ENCODE measurements around the gene TMEM221. TPM values are rescaled to one million over a fixed set of nuclear protein-coding genes. Genes with fewer than 3 reads are reported as not detected.

Gene TMEM221
- total RNA-seq, 2 experiments from 2014 or later, result not detected

DNA sequence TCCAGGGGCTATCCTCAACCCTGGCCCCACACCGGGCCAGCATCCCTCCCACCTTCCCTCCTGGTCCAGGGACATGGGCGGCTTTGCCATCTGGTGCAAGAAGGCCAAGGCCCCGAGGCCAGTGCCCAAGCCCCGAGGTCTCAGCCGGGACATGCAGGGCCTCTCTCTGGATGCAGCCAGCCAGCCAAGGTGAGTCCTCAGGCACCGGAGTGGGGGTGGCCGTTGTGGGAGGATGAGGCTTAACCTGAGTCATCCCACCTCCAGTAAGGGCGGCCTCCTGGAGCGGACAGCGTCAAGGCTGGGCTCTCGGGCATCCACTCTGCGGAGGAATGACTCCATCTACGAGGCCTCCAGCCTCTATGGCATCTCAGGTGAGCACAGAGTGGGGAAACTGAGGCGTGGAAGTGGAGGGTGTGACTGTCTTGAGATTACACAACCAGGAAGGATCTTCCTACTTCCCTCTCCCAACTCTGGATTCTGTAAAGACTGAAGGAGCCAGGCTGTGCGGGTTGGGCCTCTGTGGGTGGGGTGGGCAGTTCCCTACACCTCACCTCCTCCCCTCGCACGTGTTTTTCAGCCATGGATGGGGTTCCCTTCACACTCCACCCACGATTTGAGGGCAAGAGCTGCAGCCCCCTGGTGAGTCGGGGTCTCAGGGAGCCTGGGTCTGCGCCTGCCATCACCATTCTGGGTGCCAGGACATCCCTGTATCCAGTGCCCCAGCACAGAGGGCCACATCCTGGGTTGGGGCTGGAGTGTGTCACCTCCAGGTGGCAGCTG lies 24.8 kb downstream of the TMEM221 start:
- no peak overlapping the region for H3K4me3 ChIP-seq (ENCODE audit: low read length)
- no peaks in the 10 kb centered on the region for H3K27me3 ChIP-seq (ENCODE audit: control insufficient read depth in 1 of 2, insufficient read depth in 2 of 2, low read length in 2 of 2)
- H3K4me1 Mint-ChIP-seq (ENCODE audit: low read depth), result peaks cover 19% of the 10 kb centered on the region
- POLR2A ChIA-PET, result no interaction called here
- CTCF ChIA-PET, result interaction anchor here (0.7 kb wide), 2 partner anchors 43 to 296 kb away, joined by 3 to 4 read pairs; no protein-coding TSS in a partner anchor
- no peak overlapping the region for H3K27ac ChIP-seq (ENCODE audit: low read depth in 1 of 2, low read length in 2 of 2)
- no peaks in the 10 kb centered on the region for H3K9me3 Mint-ChIP-seq
- H3K4me3 Mint-ChIP-seq, result no peak overlapping the region
- H3K36me3 ChIP-seq (ENCODE audit: insufficient read depth, low read length), result peaks cover 12% of the 10 kb centered on the region
- peaks cover 27% of the 10 kb centered on the region for H3K4me1 ChIP-seq (ENCODE audit: insufficient read depth, low read length)
- H3K27me3 Mint-ChIP-seq, result no peaks in the 10 kb centered on the region
- no peak overlapping the region for H3K27ac Mint-ChIP-seq
- TF ChIP-seq, protein P1, sequence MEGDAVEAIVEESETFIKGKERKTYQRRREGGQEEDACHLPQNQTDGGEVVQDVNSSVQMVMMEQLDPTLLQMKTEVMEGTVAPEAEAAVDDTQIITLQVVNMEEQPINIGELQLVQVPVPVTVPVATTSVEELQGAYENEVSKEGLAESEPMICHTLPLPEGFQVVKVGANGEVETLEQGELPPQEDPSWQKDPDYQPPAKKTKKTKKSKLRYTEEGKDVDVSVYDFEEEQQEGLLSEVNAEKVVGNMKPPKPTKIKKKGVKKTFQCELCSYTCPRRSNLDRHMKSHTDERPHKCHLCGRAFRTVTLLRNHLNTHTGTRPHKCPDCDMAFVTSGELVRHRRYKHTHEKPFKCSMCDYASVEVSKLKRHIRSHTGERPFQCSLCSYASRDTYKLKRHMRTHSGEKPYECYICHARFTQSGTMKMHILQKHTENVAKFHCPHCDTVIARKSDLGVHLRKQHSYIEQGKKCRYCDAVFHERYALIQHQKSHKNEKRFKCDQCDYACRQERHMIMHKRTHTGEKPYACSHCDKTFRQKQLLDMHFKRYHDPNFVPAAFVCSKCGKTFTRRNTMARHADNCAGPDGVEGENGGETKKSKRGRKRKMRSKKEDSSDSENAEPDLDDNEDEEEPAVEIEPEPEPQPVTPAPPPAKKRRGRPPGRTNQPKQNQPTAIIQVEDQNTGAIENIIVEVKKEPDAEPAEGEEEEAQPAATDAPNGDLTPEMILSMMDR (IDR thresholded peaks at IDR 0.05), result no peak
- intact Hi-C loops (cut with DNase I, micrococcal nuclease), result no loop called here
- H3K36me3 Mint-ChIP-seq (ENCODE audit: low read depth), result peaks cover 14% of the 10 kb centered on the region
- DNase-seq, result no peak
- no peak for ATAC-seq (ENCODE audit: poor library complexity)
- H3K9me3 ChIP-seq (ENCODE audit: control insufficient read depth in 1 of 2, insufficient read depth in 1 of 2, low read length in 2 of 2), result no peaks in the 10 kb centered on the region

DNA sequence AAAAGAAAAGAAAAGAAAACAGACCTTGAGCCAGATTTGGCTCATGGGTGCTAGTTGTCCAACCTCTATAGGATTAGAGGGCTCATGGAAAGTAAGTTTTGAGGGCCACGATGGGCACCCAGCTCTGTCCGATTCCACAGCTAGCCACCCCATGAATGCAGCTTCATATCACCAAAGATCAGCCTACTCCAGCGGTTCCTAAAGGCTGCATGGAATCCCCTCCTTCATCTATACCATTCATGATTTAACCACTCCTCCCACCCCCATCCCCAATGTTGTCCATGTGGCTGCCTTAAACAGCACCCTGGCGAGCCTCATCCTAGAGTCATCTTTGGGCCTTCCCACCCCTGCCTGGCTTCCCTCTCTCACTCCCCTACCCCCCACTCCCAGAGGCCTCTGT lies 26.5 kb downstream of the TMEM221 start:
- DNase-seq (no peak), ATAC-seq (ENCODE audit: poor library complexity) (no peak)
- Histone ChIP-seq H3K9me3 (ENCODE audit: control insufficient read depth in 1 of 2, insufficient read depth in 1 of 2, low read length in 2 of 2) (no peaks in the 10 kb centered on the region), H3K27me3 (ENCODE audit: control insufficient read depth in 1 of 2, insufficient read depth in 2 of 2, low read length in 2 of 2) (no peaks in the 10 kb centered on the region), H3K4me1 (ENCODE audit: insufficient read depth, low read length) (peaks cover 27% of the 10 kb centered on the region), H3K27ac (ENCODE audit: low read depth in 1 of 2, low read length in 2 of 2) (no peak overlapping the region), H3K36me3 (ENCODE audit: insufficient read depth, low read length) (peaks cover 13% of the 10 kb centered on the region), H3K4me3 (ENCODE audit: low read length) (no peak overlapping the region)
- Mint-ChIP-seq H3K9me3 (no peaks in the 10 kb centered on the region), H3K27me3 (no peaks in the 10 kb centered on the region), H3K4me1 (ENCODE audit: low read depth) (peaks cover 19% of the 10 kb centered on the region), H3K27ac (no peak overlapping the region), H3K36me3 (ENCODE audit: low read depth) (peaks cover 14% of the 10 kb centered on the region), H3K4me3 (peak overlapping the region; percentile 28)
- TF ChIP-seq, protein P1 (IDR thresholded peaks at IDR 0.05), result no peak
- intact Hi-C loops (cut with DNase I, micrococcal nuclease), result loop anchor here in 1 of 2 experiments (2.0 kb wide), 1 partner anchor 47 kb away; no protein-coding TSS in a partner anchor
- ChIA-PET CTCF (no interaction called here), POLR2A (no interaction called here)

GRCh38 chr19:17420475-17420924 lies 28.0 kb downstream of the TMEM221 start:
- Histone ChIP-seq H3K27me3 (ENCODE audit: control insufficient read depth in 1 of 2, insufficient read depth in 2 of 2, low read length in 2 of 2) (no peaks in the 10 kb centered on the region), H3K27ac (ENCODE audit: low read depth in 1 of 2, low read length in 2 of 2) (no peak overlapping the region), H3K9me3 (ENCODE audit: control insufficient read depth in 1 of 2, insufficient read depth in 1 of 2, low read length in 2 of 2) (no peaks in the 10 kb centered on the region), H3K4me3 (ENCODE audit: low read length) (peak overlapping the region; percentile 84), H3K4me1 (ENCODE audit: insufficient read depth, low read length) (peaks cover 27% of the 10 kb centered on the region), H3K36me3 (ENCODE audit: insufficient read depth, low read length) (peaks cover 19% of the 10 kb centered on the region)
- CTCF ChIA-PET, result interaction anchor here (2.0 to 2.8 kb wide), 2 partner anchors 15 to 34 kb away, joined by 8 read pairs; partner anchors contain the start of gene BST2
- DNase-seq (peak in 8 of 14 experiments; percentile 10 to 59 (median 37)), ATAC-seq (ENCODE audit: poor library complexity) (no peak)
- no peaks in the 10 kb centered on the region for H3K27me3 Mint-ChIP-seq
- TF ChIP-seq, protein P1 (IDR thresholded peaks at IDR 0.05), result no peak
- no peaks in the 10 kb centered on the region for H3K9me3 Mint-ChIP-seq
- H3K27ac Mint-ChIP-seq, result no peak overlapping the region
- peaks cover 14% of the 10 kb centered on the region for H3K36me3 Mint-ChIP-seq (ENCODE audit: low read depth)
- H3K4me3 Mint-ChIP-seq, result peak overlapping the region; percentile 94
- POLR2A ChIA-PET, result interaction anchor here (1.6 to 1.9 kb wide), 4 partner anchors 14 to 153 kb away, joined by 4 to 26 read pairs (median 7); partner anchors contain the start of genes BABAM1, BST2 and SLC27A1
- peaks cover 19% of the 10 kb centered on the region for H3K4me1 Mint-ChIP-seq (ENCODE audit: low read depth)
- intact Hi-C loops (cut with DNase I, micrococcal nuclease), result loop anchor here in 1 of 2 experiments (2.0 kb wide), 1 partner anchor 48 kb away; no protein-coding TSS in a partner anchor

Measured in CD4-positive, alpha-beta T cell (primary cell).